GM23338 (cell line): ENCODE results near the gene SRRM2. TPM values are rescaled to one million over a fixed set of nuclear protein-coding genes. Genes with fewer than 3 reads are reported as not detected.

Experiments used
- ATAC-seq: fragments of 200-7000 bp; cut with Tn5 transposase; 3 replicates; pipeline ENCODE4 v1.9.1; 2020
- DNase-seq: peaks from one replicate; pipeline ENCODE4 v3.0.0-alpha.2; 2015; ENCODE audit warnings: low spot score
- H2AFZ ChIP-seq: fragments of 200-600 bp; sonication (generic); 2 replicates; pipeline ENCODE4 v1.8.0; 2016; ENCODE audit warnings: antibody characterized with exemption, mild to moderate bottlenecking, moderate library complexity
- H3F3A ChIP-seq: fragments of 200-600 bp; sonication (generic); replicated peaks from 2 replicates; pipeline ENCODE4 v1.8.0; 2017; ENCODE audit warnings: antibody characterized with exemption, mixed run types, low read depth
- H3K27ac ChIP-seq: fragments of 200-600 bp; sonication (generic); 2 replicates; pipeline ENCODE4 v1.6.1; 2016; ENCODE audit warnings: low read depth
- H3K27me3 ChIP-seq: fragments of 200-600 bp; sonication (generic); 2 replicates; pipeline ENCODE4 v1.8.0; 2016; ENCODE audit warnings: mild to moderate bottlenecking, mixed run types, moderate library complexity; ENCODE audit not compliant: insufficient read depth
- H3K36me3 ChIP-seq: fragments of 200-600 bp; sonication (generic); 2 replicates; pipeline ENCODE4 v1.8.0; 2016; ENCODE audit warnings: mild to moderate bottlenecking; ENCODE audit not compliant: insufficient read depth
- H3K4me1 ChIP-seq: fragments of 200-600 bp; sonication (generic); 2 replicates; pipeline ENCODE4 v1.8.0; 2016; ENCODE audit warnings: mild to moderate bottlenecking, moderate library complexity; ENCODE audit not compliant: insufficient read depth
- H3K4me2 ChIP-seq: fragments of 200-600 bp; sonication (generic); 2 replicates; pipeline ENCODE4 v1.7.1; 2017; ENCODE audit warnings: mixed run types
- H3K4me3 ChIP-seq: fragments of 200-600 bp; sonication (generic); 2 replicates; pipeline ENCODE4 v1.6.1; 2016; ENCODE audit warnings: mixed run types
- H3K79me2 ChIP-seq: fragments of 200-600 bp; sonication (generic); replicated peaks from 2 replicates; pipeline ENCODE4 v1.8.0; 2017; ENCODE audit warnings: mild to moderate bottlenecking; ENCODE audit not compliant: insufficient read depth
- H3K9me2 ChIP-seq: fragments of 200-600 bp; sonication (generic); 2 replicates; pipeline ENCODE4 v1.8.0; 2017; ENCODE audit not compliant: insufficient read depth
- H4K20me1 ChIP-seq: fragments of 200-600 bp; sonication (generic); replicated peaks from 2 replicates; pipeline ENCODE4 v1.8.0; 2017; ENCODE audit warnings: mild to moderate bottlenecking; ENCODE audit not compliant: insufficient read depth
- H3K27ac Mint-ChIP-seq: 2 replicates; pipeline ENCODE4 v1.8.0; 2020; ENCODE audit warnings: inconsistent platforms, mild to moderate bottlenecking, moderate library complexity, mixed read lengths
- H3K27me3 Mint-ChIP-seq: 3 replicates; pipeline ENCODE4 v1.8.0; 2022; ENCODE audit warnings: low read depth, mild to moderate bottlenecking, moderate library complexity, mixed read lengths, inconsistent platforms; ENCODE audit not compliant: insufficient read depth, poor library complexity
- H3K36me3 Mint-ChIP-seq: 3 replicates; pipeline ENCODE4 v1.8.0; 2021; ENCODE audit warnings: low read depth, mild to moderate bottlenecking, inconsistent platforms, moderate library complexity, mixed read lengths
- H3K4me1 Mint-ChIP-seq: 3 replicates; pipeline ENCODE4 v1.8.0; 2020; ENCODE audit warnings: mild to moderate bottlenecking, inconsistent platforms, mixed read lengths
- H3K4me3 Mint-ChIP-seq: 3 replicates; pipeline ENCODE4 v1.8.0; 2021; ENCODE audit warnings: moderate library complexity, mild to moderate bottlenecking, inconsistent platforms, mixed read lengths
- H3K9me3 Mint-ChIP-seq: 3 replicates; pipeline ENCODE4 v1.8.0; 2020; ENCODE audit warnings: moderate library complexity, mild to moderate bottlenecking, inconsistent platforms, mixed read lengths
- CREB1 ChIP-seq: fragments of 250-450 bp; sonication (Bioruptor Pico); IDR thresholded peaks from 2 replicates; pipeline ENCODE4 v1.5.0; 2020; ENCODE audit warnings: low read depth, mild to moderate bottlenecking, moderate library complexity
- JUNB ChIP-seq: IDR thresholded peaks from one replicate; pipeline ENCODE4 v1.6.1; 2016; ENCODE audit warnings: antibody characterized with exemption; ENCODE audit not compliant: unreplicated experiment
- STAT1 ChIP-seq: IDR thresholded peaks from one replicate; pipeline ENCODE4 v1.6.1; 2016; ENCODE audit warnings: antibody characterized with exemption; ENCODE audit not compliant: unreplicated experiment
- ZNF114 ChIP-seq: fragments of 250-450 bp; sonication (Bioruptor Pico); IDR thresholded peaks from 2 replicates; pipeline ENCODE4 v1.5.0; 2020; ENCODE audit warnings: mild to moderate bottlenecking, moderate library complexity
- polyA plus RNA-seq: library from polyadenylated mRNA; unstranded; fragments of >200 nt; fragmentation: Nextera tagmentation; extraction: Ambion mirVana; gene quantifications from 2 replicates; pipeline ENCODE4 v1.2.1, GENCODE V29; 2016
- total RNA-seq: library from RNA; depleted of rRNA; stranded (reverse); fragments of >200 nt; shearing (Covaris generic); gene quantifications from 2 replicates; pipeline ENCODE4 v1.2.3, GENCODE V29; 2014
- TF ChIP-seq, protein P1 (sequence below): IDR thresholded peaks from 2 replicates; pipeline ENCODE4 v1.6.1; 2016; ENCODE audit warnings: antibody characterized with exemption
- TF ChIP-seq, protein P2 (sequence below), 2 experiments: fragments of 200-600 bp in 1 of 2; sonication (generic) in 1 of 2; conservative IDR thresholded peaks; 2 replicates each; pipeline versions ENCODE4 v1.5.1 to v1.6.1; 2016 to 2017; ENCODE audit warnings: antibody characterized with exemption in 2 of 2, low read depth in 2 of 2, mild to moderate bottlenecking in 2 of 2, moderate library complexity in 1 of 2
- TF ChIP-seq, protein P3 (sequence below): IDR thresholded peaks from one replicate; pipeline ENCODE4 v1.6.1; 2018; ENCODE audit warnings: antibody characterized with exemption; ENCODE audit not compliant: unreplicated experiment
- TF ChIP-seq, protein P4 (sequence below): fragments of 250-450 bp; sonication (Bioruptor Pico); IDR thresholded peaks from 2 replicates; pipeline ENCODE4 v1.5.0; 2020; ENCODE audit warnings: mild to moderate bottlenecking, moderate library complexity

SRRM2 gene
- total and polyA plus RNA-seq, 2 experiments from 2014 or later = 308 to 893 TPM

DNA sequence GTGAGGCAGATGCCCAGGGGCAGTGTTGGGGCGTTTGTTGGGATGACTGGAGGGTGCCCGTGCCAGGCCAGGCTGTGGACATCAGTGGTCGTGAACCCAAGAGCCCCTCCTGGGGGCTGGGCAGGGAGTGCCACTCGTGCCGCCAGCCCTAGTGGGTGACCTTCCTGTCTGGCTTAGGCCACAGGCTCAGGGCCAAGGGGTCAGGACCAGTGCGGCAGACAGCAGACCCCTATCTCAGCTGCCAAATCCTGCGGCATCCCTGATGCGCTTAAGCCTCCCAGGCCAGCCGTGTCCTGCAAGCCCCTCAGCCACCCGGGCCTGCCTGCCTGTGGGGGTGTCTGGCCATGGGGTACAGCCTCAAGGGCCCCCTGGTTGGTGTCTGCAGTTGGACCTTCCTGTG is 47.1 kb upstream of the SRRM2 start:
- Histone ChIP-seq H3K9me2 (no peaks in the 10 kb centered on the region), H3K27me3 (no peaks in the 10 kb centered on the region), H3K4me1 (no peaks in the 10 kb centered on the region), H3K4me2 (no peak overlapping the region), H3F3A (no peaks in the 10 kb centered on the region; the same call in 1 of the 2 replicates), H4K20me1 (no peaks in the 10 kb centered on the region; the same call in 1 of the 2 replicates), H3K27ac (no peak overlapping the region), H2AFZ (no peak overlapping the region), H3K79me2 (no peaks in the 10 kb centered on the region), H3K36me3 (0 out of 2 replicates have a peak, but pooled peaks cover 5% of the 10 kb centered on the region), H3K4me3 (no peak overlapping the region)
- ATAC-seq (no peak), DNase-seq (no peak)
- Mint-ChIP-seq H3K9me3 (no peaks in the 10 kb centered on the region), H3K27me3 (peaks cover 3% of the 10 kb centered on the region), H3K4me1 (no peaks in the 10 kb centered on the region), H3K4me3 (no peak overlapping the region), H3K36me3 (peaks cover 12% of the 10 kb centered on the region; the same call in 2 of the 3 replicates), H3K27ac (no peak overlapping the region)
- TF ChIP-seq, protein P1, sequence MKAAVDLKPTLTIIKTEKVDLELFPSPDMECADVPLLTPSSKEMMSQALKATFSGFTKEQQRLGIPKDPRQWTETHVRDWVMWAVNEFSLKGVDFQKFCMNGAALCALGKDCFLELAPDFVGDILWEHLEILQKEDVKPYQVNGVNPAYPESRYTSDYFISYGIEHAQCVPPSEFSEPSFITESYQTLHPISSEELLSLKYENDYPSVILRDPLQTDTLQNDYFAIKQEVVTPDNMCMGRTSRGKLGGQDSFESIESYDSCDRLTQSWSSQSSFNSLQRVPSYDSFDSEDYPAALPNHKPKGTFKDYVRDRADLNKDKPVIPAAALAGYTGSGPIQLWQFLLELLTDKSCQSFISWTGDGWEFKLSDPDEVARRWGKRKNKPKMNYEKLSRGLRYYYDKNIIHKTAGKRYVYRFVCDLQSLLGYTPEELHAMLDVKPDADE = no peak
- TF ChIP-seq, protein P2, sequence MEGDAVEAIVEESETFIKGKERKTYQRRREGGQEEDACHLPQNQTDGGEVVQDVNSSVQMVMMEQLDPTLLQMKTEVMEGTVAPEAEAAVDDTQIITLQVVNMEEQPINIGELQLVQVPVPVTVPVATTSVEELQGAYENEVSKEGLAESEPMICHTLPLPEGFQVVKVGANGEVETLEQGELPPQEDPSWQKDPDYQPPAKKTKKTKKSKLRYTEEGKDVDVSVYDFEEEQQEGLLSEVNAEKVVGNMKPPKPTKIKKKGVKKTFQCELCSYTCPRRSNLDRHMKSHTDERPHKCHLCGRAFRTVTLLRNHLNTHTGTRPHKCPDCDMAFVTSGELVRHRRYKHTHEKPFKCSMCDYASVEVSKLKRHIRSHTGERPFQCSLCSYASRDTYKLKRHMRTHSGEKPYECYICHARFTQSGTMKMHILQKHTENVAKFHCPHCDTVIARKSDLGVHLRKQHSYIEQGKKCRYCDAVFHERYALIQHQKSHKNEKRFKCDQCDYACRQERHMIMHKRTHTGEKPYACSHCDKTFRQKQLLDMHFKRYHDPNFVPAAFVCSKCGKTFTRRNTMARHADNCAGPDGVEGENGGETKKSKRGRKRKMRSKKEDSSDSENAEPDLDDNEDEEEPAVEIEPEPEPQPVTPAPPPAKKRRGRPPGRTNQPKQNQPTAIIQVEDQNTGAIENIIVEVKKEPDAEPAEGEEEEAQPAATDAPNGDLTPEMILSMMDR (conservative IDR thresholded peaks at IDR 0.05; ENCODE audit: low read depth in 2 of 2) = no peak
- no peak for TF ChIP-seq STAT1
- TF ChIP-seq ZNF114 (CRISPR knock-in tag) = no peak
- no peak for TF ChIP-seq JUNB
- no peak for TF ChIP-seq CREB1 (CRISPR knock-in tag)

DNA sequence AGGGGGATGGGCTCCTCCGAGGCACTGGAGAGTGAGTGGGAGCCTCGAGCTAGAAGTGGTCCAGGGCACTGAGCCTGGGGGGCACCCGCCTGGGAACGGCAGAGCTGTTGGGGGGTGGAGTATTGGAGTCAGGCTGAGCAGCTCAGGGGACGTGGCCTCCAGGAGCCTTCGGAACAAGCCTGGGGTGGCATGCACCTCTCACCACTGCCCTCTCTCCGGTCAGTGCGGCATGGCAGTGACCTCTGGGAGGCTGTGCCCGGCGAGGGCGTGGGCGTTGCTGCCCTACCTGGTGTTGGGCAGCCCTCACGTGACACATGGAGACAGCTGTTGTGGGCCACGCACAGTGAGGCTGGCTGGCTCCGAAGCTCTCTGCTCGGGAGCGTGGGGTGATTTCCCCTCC is 46.4 kb upstream of the SRRM2 start:
- H3K4me3 ChIP-seq = no peak overlapping the region
- H3K27ac Mint-ChIP-seq = no peak overlapping the region
- H3F3A ChIP-seq = no peaks in the 10 kb centered on the region; the same call in 1 of the 2 replicates
- peaks cover 12% of the 10 kb centered on the region; the same call in 2 of the 3 replicates for H3K36me3 Mint-ChIP-seq
- H3K9me3 Mint-ChIP-seq = no peaks in the 10 kb centered on the region
- no peak overlapping the region for H3K27ac ChIP-seq
- no peaks in the 10 kb centered on the region for H3K79me2 ChIP-seq
- H3K4me1 ChIP-seq = no peaks in the 10 kb centered on the region
- no peaks in the 10 kb centered on the region for H3K9me2 ChIP-seq
- H3K36me3 ChIP-seq = 0 out of 2 replicates have a peak, but pooled peaks cover 5% of the 10 kb centered on the region
- DNase-seq = no peak
- H3K4me3 Mint-ChIP-seq = no peak overlapping the region
- no peaks in the 10 kb centered on the region; the same call in 1 of the 2 replicates for H4K20me1 ChIP-seq
- H3K27me3 Mint-ChIP-seq = peaks cover 3% of the 10 kb centered on the region
- H3K4me1 Mint-ChIP-seq = no peaks in the 10 kb centered on the region
- H2AFZ ChIP-seq = no peak overlapping the region
- no peak for ATAC-seq
- no peaks in the 10 kb centered on the region for H3K27me3 ChIP-seq
- no peak overlapping the region for H3K4me2 ChIP-seq
- TF ChIP-seq CREB1 (CRISPR knock-in tag) = no peak
- TF ChIP-seq, protein P3, sequence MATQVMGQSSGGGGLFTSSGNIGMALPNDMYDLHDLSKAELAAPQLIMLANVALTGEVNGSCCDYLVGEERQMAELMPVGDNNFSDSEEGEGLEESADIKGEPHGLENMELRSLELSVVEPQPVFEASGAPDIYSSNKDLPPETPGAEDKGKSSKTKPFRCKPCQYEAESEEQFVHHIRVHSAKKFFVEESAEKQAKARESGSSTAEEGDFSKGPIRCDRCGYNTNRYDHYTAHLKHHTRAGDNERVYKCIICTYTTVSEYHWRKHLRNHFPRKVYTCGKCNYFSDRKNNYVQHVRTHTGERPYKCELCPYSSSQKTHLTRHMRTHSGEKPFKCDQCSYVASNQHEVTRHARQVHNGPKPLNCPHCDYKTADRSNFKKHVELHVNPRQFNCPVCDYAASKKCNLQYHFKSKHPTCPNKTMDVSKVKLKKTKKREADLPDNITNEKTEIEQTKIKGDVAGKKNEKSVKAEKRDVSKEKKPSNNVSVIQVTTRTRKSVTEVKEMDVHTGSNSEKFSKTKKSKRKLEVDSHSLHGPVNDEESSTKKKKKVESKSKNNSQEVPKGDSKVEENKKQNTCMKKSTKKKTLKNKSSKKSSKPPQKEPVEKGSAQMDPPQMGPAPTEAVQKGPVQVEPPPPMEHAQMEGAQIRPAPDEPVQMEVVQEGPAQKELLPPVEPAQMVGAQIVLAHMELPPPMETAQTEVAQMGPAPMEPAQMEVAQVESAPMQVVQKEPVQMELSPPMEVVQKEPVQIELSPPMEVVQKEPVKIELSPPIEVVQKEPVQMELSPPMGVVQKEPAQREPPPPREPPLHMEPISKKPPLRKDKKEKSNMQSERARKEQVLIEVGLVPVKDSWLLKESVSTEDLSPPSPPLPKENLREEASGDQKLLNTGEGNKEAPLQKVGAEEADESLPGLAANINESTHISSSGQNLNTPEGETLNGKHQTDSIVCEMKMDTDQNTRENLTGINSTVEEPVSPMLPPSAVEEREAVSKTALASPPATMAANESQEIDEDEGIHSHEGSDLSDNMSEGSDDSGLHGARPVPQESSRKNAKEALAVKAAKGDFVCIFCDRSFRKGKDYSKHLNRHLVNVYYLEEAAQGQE = no peak
- TF ChIP-seq, protein P4, sequence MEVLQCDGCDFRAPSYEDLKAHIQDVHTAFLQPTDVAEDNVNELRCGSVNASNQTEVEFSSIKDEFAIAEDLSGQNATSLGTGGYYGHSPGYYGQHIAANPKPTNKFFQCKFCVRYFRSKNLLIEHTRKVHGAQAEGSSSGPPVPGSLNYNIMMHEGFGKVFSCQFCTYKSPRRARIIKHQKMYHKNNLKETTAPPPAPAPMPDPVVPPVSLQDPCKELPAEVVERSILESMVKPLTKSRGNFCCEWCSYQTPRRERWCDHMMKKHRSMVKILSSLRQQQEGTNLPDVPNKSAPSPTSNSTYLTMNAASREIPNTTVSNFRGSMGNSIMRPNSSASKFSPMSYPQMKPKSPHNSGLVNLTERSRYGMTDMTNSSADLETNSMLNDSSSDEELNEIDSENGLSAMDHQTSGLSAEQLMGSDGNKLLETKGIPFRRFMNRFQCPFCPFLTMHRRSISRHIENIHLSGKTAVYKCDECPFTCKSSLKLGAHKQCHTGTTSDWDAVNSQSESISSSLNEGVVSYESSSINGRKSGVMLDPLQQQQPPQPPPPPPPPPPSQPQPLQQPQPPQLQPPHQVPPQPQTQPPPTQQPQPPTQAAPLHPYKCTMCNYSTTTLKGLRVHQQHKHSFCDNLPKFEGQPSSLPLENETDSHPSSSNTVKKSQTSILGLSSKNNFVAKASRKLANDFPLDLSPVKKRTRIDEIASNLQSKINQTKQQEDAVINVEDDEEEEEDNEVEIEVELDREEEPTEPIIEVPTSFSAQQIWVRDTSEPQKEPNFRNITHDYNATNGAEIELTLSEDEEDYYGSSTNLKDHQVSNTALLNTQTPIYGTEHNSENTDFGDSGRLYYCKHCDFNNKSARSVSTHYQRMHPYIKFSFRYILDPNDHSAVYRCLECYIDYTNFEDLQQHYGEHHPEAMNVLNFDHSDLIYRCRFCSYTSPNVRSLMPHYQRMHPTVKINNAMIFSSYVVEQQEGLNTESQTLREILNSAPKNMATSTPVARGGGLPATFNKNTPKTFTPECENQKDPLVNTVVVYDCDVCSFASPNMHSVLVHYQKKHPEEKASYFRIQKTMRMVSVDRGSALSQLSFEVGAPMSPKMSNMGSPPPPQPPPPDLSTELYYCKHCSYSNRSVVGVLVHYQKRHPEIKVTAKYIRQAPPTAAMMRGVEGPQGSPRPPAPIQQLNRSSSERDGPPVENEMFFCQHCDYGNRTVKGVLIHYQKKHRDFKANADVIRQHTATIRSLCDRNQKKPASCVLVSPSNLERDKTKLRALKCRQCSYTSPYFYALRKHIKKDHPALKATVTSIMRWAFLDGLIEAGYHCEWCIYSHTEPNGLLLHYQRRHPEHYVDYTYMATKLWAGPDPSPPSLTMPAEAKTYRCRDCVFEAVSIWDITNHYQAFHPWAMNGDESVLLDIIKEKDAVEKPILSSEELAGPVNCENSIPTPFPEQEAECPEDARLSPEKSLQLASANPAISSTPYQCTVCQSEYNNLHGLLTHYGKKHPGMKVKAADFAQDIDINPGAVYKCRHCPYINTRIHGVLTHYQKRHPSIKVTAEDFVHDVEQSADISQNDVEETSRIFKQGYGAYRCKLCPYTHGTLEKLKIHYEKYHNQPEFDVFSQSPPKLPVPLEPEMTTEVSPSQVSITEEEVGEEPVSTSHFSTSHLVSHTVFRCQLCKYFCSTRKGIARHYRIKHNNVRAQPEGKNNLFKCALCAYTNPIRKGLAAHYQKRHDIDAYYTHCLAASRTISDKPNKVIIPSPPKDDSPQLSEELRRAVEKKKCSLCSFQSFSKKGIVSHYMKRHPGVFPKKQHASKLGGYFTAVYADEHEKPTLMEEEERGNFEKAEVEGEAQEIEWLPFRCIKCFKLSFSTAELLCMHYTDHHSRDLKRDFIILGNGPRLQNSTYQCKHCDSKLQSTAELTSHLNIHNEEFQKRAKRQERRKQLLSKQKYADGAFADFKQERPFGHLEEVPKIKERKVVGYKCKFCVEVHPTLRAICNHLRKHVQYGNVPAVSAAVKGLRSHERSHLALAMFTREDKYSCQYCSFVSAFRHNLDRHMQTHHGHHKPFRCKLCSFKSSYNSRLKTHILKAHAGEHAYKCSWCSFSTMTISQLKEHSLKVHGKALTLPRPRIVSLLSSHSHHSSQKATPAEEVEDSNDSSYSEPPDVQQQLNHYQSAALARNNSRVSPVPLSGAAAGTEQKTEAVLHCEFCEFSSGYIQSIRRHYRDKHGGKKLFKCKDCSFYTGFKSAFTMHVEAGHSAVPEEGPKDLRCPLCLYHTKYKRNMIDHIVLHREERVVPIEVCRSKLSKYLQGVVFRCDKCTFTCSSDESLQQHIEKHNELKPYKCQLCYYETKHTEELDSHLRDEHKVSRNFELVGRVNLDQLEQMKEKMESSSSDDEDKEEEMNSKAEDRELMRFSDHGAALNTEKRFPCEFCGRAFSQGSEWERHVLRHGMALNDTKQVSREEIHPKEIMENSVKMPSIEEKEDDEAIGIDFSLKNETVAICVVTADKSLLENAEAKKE (CRISPR knock-in tag) = no peak
